Lower leg skin (tissue), 4 donors: ENCODE data around the gene ILDR2. TPM values are rescaled to one million over a fixed set of nuclear protein-coding genes. Genes with fewer than 3 reads are reported as not detected.

Experiments used
- DNase-seq, 2 donors: peaks; one replicate each; pipeline ENCODE4 v3.0.0-alpha.2; 2019; ENCODE audit warnings: low spot score in 2 of 2
- H3K4me3 ChIP-seq: fragments of 200-600 bp; sonication (generic); 2 replicates; pipeline ENCODE4 v1.5.1; 2017; ENCODE audit warnings: mild to moderate bottlenecking, low read depth; ENCODE audit not compliant: poor library complexity, severe bottlenecking
- POLR2A ChIP-seq, 2 donors: fragments of 450-650 bp; IDR thresholded peaks; one replicate each; pipeline ENCODE4 v1.6.1; 2016 to 2017; ENCODE audit warnings: antibody characterized with exemption in 2 of 2, mild to moderate bottlenecking in 1 of 2, moderate library complexity in 1 of 2
- WGBS, 2 donors: methylation state at CpG; one replicate each; pipeline ENCODE4 v1.1.5; 2018; 5-methylcytosine and 5-hydroxymethylcytosine counted together
- intact Hi-C: fragments of 100-400 bp; cut with DNase I; formaldehyde crosslinking; loops from one replicate; pipeline ENCODE4 v1.15.0; 2023; ENCODE audit warnings: low total_unique reads
- total RNA-seq, 4 donors: library from RNA; depleted of rRNA; stranded (reverse); fragments of >200 nt; gene quantifications; one replicate each; pipeline ENCODE4 v1.1.0, GENCODE V29; 2016
- TF ChIP-seq, protein P1 (sequence below), 3 donors: fragments of 450-650 bp; IDR thresholded peaks; one replicate each; pipeline ENCODE4 v1.5.1; 2016; ENCODE audit warnings: antibody characterized with exemption in 3 of 3, mild to moderate bottlenecking in 3 of 3, moderate library complexity in 2 of 3

Gene ILDR2, protein sequence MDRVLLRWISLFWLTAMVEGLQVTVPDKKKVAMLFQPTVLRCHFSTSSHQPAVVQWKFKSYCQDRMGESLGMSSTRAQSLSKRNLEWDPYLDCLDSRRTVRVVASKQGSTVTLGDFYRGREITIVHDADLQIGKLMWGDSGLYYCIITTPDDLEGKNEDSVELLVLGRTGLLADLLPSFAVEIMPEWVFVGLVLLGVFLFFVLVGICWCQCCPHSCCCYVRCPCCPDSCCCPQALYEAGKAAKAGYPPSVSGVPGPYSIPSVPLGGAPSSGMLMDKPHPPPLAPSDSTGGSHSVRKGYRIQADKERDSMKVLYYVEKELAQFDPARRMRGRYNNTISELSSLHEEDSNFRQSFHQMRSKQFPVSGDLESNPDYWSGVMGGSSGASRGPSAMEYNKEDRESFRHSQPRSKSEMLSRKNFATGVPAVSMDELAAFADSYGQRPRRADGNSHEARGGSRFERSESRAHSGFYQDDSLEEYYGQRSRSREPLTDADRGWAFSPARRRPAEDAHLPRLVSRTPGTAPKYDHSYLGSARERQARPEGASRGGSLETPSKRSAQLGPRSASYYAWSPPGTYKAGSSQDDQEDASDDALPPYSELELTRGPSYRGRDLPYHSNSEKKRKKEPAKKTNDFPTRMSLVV
- under 1 TPM in 3 of 4 donors, not detected in 1; 0.29 to 0.46 (median 0.42) TPM for total RNA-seq

DNA sequence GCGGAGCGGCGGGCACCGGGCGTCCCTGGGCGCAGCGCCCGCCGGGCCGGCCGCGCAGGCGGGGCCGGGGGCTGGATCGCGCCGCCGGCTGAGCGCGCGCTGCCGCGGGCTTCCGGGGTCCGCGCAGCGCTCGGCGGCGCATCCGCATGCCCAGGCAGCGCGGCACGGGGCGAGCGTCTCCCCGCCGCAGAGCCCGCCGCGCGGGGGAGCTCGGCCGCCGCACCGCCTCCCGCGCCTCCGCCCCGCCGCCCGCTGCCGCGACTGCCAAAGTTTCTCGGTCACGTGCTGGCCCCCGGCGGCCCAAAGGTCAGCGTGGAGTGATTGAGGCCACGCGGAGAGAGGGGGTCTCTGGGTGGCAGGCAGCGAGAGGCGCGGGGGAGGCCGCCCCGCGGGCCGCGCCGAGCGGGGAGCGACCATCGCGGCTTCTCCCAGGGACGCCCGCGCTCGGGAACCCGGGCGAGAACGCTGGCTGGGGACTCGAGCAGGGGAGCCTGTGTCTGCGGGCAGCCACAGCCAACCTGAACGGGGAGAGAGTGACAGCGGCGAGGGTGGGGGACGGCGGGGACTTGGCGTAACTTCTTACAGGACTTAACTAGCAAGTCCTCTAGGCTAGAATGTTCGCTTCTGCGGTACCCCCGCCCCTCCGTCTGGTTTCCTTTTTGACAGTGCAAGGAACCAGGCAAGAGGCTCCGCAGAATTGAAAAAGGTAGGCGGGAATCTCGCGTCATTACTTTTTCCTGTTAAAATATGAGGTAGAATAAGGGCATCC, at the start of gene ILDR2:
Gene ILDR2, minus strand, starts transcription at position 180 of the 769 bp plus-strand sequence. CDS start 272 bp downstream, outside the sequence.
- peak within 1 kb of the TSS; percentile 56 for H3K4me3 ChIP-seq
- 1% methylated on average over 31 to 35 of the region's 97 CpGs for WGBS, 2 donors
- TF ChIP-seq, protein P1, sequence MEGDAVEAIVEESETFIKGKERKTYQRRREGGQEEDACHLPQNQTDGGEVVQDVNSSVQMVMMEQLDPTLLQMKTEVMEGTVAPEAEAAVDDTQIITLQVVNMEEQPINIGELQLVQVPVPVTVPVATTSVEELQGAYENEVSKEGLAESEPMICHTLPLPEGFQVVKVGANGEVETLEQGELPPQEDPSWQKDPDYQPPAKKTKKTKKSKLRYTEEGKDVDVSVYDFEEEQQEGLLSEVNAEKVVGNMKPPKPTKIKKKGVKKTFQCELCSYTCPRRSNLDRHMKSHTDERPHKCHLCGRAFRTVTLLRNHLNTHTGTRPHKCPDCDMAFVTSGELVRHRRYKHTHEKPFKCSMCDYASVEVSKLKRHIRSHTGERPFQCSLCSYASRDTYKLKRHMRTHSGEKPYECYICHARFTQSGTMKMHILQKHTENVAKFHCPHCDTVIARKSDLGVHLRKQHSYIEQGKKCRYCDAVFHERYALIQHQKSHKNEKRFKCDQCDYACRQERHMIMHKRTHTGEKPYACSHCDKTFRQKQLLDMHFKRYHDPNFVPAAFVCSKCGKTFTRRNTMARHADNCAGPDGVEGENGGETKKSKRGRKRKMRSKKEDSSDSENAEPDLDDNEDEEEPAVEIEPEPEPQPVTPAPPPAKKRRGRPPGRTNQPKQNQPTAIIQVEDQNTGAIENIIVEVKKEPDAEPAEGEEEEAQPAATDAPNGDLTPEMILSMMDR (IDR thresholded peaks at IDR 0.05), result no peak
- TF ChIP-seq POLR2A (IDR thresholded peaks at IDR 0.05), result no peak
- peak; percentile 17 to 86 for DNase-seq
- intact Hi-C loops, result no loop called here

DNA sequence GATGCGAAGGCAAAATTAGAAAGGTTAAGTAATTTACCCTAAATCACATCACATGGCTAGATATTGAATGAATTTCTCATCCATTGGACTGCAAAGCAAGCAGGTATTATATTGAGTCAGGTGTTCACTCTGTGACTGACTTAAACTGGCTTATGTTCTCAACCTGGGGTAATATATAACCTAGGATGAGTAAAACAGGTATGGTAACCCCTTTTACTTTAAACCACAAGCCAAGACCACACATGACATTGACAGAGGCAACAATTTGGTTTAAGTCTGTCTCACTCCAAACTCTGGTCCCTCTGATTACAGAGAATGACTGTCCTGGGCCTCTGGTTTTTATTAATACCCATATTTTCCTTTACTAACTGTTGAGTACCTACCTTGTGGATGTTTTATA, 47.0 kb upstream of the ILDR2 start:
- H3K4me3 ChIP-seq, result no peak overlapping the region
- WGBS, 2 donors, result 95 to 98% methylated on average over 1 of the region's 1 CpG
- DNase-seq, result no peak
- TF ChIP-seq, protein P1 (IDR thresholded peaks at IDR 0.05), result no peak
- no peak for TF ChIP-seq POLR2A (IDR thresholded peaks at IDR 0.05)
- intact Hi-C loops, result no loop called here

DNA sequence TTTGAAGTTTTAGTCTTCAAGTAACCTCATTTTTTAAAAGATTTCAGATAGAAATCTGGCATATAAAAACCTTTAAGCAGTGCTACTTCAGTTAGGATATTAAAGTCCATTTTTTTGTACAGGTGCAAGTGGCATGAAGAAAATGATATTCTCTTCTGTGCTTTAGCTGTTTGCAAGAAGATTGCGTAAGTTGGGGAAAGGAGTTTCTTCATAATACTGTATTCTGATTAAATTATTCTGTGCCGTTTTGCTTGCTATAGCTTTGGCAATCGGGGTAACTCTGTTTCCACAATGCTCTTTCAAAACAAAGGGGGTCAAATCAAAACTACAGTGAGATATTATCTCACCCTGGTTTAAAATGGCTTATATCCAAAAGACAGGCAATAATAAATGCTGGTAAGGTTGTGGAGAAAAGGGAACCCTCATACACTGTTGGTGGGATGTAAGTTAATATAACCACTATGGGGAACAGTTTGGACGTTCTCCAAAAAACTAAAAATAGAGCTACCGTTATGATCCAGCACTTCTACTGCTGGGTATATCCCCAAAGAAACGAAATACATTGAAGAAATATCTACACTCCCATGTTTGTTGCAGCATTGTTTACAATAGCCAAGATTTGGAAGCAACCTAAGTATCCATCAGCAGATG, 40.9 kb upstream of the ILDR2 start:
- no peak for DNase-seq
- intact Hi-C loops, result no loop called here
- no peak overlapping the region for H3K4me3 ChIP-seq
- 64 to 67% methylated on average over 6 of the region's 6 CpGs for WGBS, 2 donors
- TF ChIP-seq, protein P1 (IDR thresholded peaks at IDR 0.05), result no peak
- TF ChIP-seq POLR2A (IDR thresholded peaks at IDR 0.05), result no peak

DNA sequence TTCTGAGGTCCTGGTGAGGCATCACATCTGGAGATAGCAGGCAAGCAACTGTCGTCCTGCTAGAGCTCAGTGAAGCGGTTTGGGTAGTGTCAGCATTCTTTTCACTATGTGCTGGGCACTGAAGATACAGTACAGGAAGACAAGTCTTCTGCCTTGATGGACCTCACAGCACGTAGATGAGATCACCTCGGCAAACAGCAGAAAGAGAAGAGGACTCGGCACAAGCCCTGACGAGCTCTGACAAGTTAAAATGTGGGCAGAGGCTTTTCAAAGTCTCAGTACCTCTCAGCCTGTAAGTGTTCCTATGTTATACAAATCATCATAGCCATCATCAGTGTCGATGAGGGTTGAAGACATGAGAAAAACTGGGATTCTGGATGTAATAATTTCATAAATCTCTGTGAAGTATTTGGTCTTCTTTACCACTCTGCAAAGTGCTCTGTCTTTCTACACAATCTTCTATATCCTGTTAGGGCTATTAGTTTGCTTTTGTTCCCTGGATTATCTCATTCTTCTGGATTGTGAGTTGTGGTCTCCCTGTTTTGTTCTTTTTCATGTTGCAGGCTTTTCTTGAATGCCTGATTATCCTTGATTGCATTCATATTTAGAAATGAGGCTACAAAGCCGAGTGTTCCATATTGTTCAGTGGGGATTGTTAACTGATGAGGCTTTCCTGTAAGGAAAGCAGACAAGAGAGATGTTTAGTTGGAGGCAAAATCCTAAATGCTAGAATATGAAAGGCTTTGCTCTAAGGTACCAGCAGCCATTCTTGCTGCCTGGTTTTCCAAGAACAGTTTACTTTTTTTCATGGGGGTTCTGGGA, 38.0 kb upstream of the ILDR2 start:
- DNase-seq, result no peak
- TF ChIP-seq, protein P1 (IDR thresholded peaks at IDR 0.05), result no peak
- TF ChIP-seq POLR2A (IDR thresholded peaks at IDR 0.05), result no peak
- H3K4me3 ChIP-seq, result no peak overlapping the region
- intact Hi-C loops, result no loop called here
- WGBS, 2 donors, result 60% methylated on average over 8 of the region's 8 CpGs

DNA sequence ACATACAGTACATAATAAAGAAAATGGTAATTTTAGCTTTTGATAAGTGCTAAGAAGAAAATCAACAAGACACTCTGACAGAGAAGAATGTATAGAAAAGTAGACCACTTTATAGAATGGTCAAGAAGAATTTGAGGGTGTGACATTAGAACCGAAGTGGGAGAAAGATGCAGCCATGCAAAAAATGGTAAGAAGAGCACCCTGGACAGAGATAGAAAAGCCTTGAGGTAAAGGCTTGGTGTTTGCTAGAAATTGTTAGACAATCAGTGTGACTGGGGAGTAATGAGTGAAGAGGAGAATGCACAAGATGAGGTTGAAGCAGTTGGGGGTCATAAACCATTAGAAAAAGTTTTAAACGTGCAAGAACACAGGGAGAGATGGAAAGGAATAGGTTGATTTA, 37.2 kb upstream of the ILDR2 start:
- WGBS, 2 donors, result 70 to 80% methylated on average over 2 of the region's 2 CpGs
- no peak overlapping the region for H3K4me3 ChIP-seq
- DNase-seq, result no peak
- TF ChIP-seq POLR2A (IDR thresholded peaks at IDR 0.05), result no peak
- TF ChIP-seq, protein P1 (IDR thresholded peaks at IDR 0.05), result no peak
- intact Hi-C loops, result no loop called here
